OCI-M1 (cell line): ENCODE measurements around the gene MAGEB17.
"Not testable (repeated sequence)": the region's sequence is repeated elsewhere in the genome, so short reads cannot be mapped to it uniquely, and the experiment has no call there.

Source experiments
- DNase-seq: peaks from one replicate; lab custom pipeline; 2025; lab: John Stamatoyannopoulos, UW

MAGEB17 gene, protein sequence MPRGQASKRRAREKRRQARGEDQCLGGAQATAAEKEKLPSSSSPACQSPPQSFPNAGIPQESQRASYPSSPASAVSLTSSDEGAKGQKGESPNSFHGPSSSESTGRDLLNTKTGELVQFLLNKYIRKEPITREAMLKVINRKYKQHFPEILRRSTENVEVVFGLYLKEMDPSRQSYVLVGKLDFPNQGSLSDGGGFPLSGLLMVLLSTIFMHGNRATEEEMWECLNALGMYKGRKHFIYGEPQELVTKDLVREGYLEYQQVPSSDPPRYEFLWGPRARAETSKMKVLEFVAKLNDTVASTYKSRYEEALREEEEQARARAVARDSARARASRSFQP

GRCh38 chrX:16167181-16167580 is at the start of gene MAGEB17:
Gene MAGEB17 (plus strand): TSS chrX:16167481. CDS start chrX:16170383, 2,902 bp downstream.
- DNase-seq, result no peak

DNA sequence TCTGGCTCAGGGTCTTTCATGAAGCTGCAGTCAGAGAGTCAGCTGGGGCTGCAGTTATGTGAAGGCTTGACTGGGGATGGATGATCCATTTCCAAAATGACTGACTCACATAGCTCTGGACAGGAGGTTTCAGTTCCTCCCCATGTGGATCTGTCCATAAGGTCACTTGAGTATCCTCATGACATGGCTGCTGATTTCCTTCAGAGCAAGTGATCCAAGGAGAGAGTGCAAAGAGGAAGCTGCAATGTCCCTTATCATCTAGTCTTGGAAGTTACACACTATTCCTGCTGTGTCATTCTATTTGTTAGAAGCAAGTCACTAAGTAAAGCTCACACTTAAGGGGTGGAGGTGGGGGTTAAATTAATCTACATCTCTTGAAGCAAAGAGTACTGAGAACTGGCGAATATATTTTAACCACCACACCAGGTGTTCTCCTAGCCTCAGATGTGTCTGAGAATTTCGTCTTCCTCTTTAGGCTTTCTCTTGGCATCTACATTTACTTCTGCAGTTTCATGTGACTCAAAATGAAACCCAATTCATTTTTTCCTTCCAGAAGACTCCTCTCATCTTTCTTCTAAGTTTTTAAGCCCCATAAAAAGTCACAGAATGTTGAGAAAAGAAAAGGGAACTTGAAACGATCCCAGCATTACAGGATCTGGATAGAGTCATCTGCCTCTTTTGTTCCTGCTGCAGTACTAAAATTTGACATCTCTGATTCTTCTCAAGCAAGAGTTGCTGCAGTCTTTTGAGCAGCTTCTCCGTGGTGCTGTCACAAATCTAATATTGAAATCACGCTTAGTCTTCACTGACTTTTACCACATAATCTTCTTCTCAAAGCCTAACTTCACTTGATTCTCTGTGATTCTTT is 47.7 kb upstream of the MAGEB17 start:
- peak; percentile 76 for DNase-seq

DNA sequence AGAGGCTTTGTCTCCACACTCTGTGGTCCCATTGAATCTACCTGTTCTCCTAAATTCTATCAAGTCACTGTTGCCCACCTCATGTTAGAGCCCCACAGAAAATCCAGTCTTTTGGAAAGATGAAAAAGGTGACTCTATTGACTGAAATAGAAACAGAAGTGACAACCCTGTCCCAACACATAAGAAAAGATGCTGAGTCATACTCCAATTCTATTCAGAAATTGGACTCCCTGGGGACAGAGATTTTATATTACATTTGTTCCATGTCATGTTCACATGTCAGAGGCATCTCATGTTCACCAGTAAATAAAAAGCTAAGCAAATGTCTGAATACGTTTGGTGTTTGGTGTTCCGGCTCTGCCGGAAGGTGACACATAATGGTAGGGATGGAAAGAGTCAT is 46.9 kb upstream of the MAGEB17 start:
- DNase-seq, result peak; percentile 29

GRCh38 chrX:16123222-16123786 is 44.0 kb upstream of the MAGEB17 start, which contains the start of gene GRPR:
Gene GRPR (plus strand): TSS chrX:16123565. CDS start chrX:16123954, 389 bp downstream.
- DNase-seq, result peak; percentile 89

DNA sequence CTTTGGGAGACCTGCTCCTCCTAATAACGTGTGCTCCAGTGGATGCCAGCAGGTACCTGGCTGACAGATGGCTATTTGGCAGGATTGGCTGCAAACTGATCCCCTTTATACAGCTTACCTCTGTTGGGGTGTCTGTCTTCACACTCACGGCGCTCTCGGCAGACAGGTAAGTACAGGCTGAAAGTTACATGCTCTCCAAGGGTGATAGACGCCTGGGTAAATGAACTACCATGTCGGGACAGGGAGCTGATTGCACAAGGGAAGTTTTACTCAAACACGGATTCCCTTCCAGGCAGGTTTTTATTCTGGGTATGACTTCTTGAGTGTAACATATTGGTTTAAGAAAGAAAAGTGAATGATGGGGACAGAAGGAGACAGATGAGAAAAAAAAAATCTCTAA is 43.1 kb upstream of the MAGEB17 start:
- DNase-seq, result no peak

- no peak for DNase-seq
Observed at GRCh38 chrX:16125520-16126149, 41.6 kb upstream of the MAGEB17 start.

DNA sequence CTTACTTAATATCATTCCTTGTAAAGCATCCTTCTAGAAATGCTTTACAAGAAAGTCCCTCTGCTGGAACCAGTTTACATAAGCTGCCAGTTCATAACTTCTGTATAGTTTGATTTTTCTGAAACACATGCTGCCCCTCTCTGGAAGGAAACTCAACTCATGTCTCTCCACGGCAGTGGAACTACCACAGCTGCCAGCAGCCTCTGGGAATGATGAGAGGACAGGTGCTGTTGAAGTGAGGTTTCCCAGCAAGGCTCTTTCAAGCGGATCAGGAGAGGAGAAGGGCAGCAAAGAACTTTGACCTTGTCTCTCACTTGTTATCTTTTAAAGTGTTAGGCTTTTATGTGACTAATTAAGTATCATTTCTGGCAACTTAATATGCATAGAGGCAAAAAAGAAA is 36.6 kb upstream of the MAGEB17 start:
- no peak for DNase-seq

GRCh38 chrX:16134936-16135335 is 32.3 kb upstream of the MAGEB17 start:
- DNase-seq, result no peak

GRCh38 chrX:16136080-16136479 is 31.2 kb upstream of the MAGEB17 start:
- DNase-seq, result no peak

- DNase-seq, result peak; percentile 17
Observed at GRCh38 chrX:16137416-16138107, 29.7 kb upstream of the MAGEB17 start.

- peak; percentile 27 for DNase-seq
Observed at GRCh38 chrX:16138108-16138427, 29.2 kb upstream of the MAGEB17 start.

DNA sequence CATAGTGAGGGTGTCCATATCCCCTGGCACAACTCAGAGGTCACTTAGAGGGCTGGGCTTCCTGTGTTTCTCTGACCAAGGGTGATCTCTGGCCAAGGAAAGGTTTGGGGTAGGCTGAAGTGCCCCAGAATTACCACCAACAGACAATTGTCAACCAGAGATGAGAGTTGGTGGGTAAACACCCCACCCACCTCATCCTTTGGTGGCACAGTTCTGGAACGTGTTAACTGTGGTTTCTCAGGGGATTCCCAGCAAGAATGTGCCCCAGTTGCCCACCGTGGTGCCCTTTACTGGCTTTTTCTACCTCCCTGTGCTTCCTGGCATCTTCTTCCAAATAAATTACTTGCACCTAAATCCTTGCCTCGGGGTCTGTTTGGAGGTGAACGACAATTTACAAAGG is 26.8 kb upstream of the MAGEB17 start:
- DNase-seq, result no peak

GRCh38 chrX:16140983-16141382 is 26.3 kb upstream of the MAGEB17 start:
- DNase-seq, result no peak

DNA sequence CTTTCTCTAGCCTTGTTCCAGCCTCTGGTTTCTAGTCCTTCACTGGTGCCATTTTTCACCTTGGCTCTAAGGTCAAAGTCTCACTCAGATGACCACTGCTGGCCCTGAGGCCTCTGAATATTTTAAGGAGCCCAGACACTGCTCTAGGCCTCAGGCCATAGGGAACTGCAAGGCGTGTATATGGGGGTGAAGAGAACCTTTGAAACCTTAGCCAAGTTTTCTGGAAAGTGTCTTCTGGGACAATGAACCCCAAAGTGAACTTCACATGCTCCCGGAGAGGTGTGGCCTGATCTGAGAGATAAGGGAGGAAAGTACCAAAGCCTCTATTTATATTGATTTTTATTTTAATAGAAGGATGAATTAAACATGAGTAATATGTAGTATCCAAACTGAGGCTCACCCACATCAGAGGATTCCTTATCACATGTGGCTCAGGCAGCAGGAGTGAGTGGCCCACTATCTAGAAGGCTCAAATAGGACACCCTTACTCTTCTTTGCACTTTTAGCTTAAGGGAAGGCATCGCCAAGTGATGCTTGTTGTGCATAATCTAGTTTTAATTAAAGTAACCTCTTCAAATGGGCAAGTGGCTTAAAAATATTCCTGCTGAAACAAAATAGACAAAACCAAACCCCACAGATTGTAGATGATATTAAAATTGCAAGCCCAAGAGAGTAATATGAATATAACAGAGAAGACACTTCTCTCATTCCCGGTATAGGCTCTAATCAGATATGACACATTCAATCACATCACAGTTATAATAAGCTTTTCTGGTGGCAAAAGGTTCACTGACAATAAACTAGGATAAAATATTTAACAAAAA is 25.6 kb upstream of the MAGEB17 start:
- no peak for DNase-seq

DNA sequence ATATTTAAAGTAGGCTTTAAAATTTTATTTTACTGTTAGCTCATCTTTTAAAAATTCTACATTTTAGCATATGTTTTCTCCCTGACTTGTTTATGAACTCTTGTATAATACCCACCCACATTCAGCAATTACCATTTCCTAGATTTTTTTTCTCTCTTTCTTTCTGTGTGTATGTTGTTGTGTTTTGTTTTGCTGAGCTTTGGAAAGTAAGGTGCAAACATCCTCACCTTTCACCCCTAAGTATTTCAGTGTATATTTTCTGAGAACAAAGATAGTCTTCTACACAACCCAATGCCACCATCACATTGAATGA is 25.1 kb upstream of the MAGEB17 start:
- no peak for DNase-seq

GRCh38 chrX:16143968-16144367 is 23.3 kb upstream of the MAGEB17 start:
- DNase-seq, result no peak

GRCh38 chrX:16144420-16144819 is 22.9 kb upstream of the MAGEB17 start:
- DNase-seq, result no peak

GRCh38 chrX:16145093-16145492 is 22.2 kb upstream of the MAGEB17 start:
- DNase-seq, result not testable (repeated sequence)

DNA sequence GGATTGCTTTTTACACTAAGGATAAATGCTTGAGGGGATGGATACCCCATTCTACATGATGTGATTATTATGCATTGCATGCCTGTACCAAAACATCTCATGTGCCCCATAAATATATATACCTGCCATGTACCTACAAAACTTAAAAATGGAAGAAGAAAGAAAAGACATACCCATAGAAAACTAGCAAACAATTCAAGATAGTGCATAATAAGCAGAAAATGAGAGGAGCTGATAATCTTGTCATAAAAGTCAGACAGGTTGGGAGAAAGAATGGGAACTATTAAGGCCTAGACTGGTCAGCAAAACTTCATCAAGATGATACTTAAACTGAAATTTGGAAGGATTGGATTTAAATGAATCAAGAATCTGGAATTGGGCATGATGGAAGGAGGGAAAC is 21.6 kb upstream of the MAGEB17 start:
- DNase-seq, result no peak

DNA sequence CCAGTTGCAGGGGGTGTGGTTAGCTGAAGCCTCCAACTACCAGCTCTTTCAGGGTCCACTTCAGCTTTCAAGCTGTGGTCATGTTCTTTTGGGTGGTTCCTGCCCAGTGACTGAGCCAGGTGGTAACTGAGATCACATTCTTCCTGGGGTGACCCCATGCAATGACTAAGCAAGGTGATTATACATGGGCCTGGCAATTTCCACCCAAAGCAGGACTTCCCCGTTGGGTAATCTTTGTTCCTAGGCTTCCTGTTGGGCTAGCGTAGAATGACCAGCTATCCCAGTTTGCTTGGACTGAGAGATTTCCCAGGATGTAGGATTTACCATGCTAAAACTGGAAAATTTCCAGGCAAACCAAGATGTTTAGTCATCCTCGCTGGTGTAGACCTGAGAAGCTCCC is 18.4 kb upstream of the MAGEB17 start:
- no peak for DNase-seq

DNA sequence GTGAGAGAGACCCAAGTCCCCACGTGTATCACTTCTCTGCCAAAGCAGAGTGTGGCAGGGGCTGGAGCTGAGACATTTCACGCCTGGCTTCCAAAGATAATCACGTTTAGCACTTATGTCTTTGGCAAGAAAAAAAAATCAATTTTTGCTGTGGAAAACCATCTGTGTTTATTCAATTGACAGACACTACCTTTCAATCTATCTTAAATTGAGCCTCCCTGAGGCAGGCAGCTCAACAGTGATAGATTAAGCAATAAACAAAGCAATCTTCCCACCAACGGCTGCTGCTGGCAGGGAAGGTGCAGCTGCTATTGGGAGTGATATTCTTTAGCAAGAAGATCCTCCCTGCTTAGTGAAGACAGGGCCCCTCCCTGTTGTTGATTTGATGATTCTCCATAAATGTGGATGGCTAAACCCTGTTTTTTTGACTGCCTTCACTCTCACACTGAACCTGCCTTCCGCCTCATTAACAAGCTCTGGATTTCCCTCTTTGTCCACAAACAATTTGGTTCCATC is 11.6 kb upstream of the MAGEB17 start:
- DNase-seq, result no peak
